Kidney (tissue), 14 donors: Measurements from ENCODE around the gene CPS1. TPM values are rescaled to one million over a fixed set of nuclear protein-coding genes. Genes with fewer than 3 reads are reported as not detected.

ENCODE experiments used
- DNase-seq, 5 donors: peaks; one replicate each; pipeline ENCODE4 v3.0.0-alpha.2; 2013 to 2020
- FAIRE-seq: peaks from 2 replicates; lab custom pipeline; 2012; peaks lifted over from hg19 to GRCh38; lab: Jason Lieb, UNC
- H3K27ac ChIP-seq, 2 donors: one replicate each; pipeline ENCODE4 v1.7.0; 2013; ENCODE audit warnings: low read depth in 2 of 2, low read length in 2 of 2, inconsistent platforms in 1 of 2
- H3K27me3 ChIP-seq: one replicate; pipeline ENCODE4 v1.7.1; 2013; ENCODE audit warnings: low read length, inconsistent platforms; ENCODE audit not compliant: control insufficient read depth, insufficient read depth
- H3K36me3 ChIP-seq, 3 donors: one replicate each; pipeline versions ENCODE4 v1.7.0 to v1.7.1; 2013; ENCODE audit warnings: low read length in 3 of 3, control low read depth in 1 of 3, inconsistent platforms in 1 of 3; ENCODE audit not compliant: insufficient read depth in 3 of 3, control insufficient read depth in 2 of 3
- H3K4me1 ChIP-seq, 3 donors: one replicate each; pipeline versions ENCODE4 v1.7.0 to v1.7.1; 2013; ENCODE audit warnings: low read length in 3 of 3, inconsistent platforms in 1 of 3, low read depth in 1 of 3; ENCODE audit not compliant: control insufficient read depth in 2 of 3, insufficient read depth in 2 of 3
- H3K4me3 ChIP-seq, 3 donors: one replicate each; pipeline versions ENCODE4 v1.7.0 to v1.8.1; 2013; ENCODE audit warnings: low read length in 3 of 3, control low read depth in 1 of 3, inconsistent platforms in 1 of 3
- H3K9ac ChIP-seq, 3 donors: one replicate each; pipeline versions ENCODE4 v1.7.0 to v1.7.1; 2013; ENCODE audit warnings: low read length in 3 of 3, control low read depth in 1 of 3, inconsistent platforms in 1 of 3
- H3K9me3 ChIP-seq, 3 donors: one replicate each; pipeline versions ENCODE4 v1.7.0 to v1.7.1; 2013; ENCODE audit warnings: low read length in 3 of 3, control low read depth in 1 of 3, inconsistent platforms in 1 of 3; ENCODE audit not compliant: control insufficient read depth in 2 of 3, insufficient read depth in 1 of 3
- intact Hi-C: fragments of 100-400 bp; cut with DNase I; formaldehyde crosslinking; loops from one replicate; pipeline ENCODE4 v1.11.1; 2022
- polyA plus RNA-seq: library from polyadenylated mRNA; stranded (reverse); fragments of 350-450 nt; fragmentation: Illumina TruSeq; extraction: RNeasy Lipid Tissue Mini Kit (QIAGEN cat#74804); gene quantifications from one replicate; pipeline ENCODE4 v1.2.3, GENCODE V29; 2014; ENCODE audit warnings: low read depth, low replicate concordance; ENCODE audit not compliant: insufficient read depth
- total RNA-seq: library from RNA; stranded (reverse); fragmentation: NEBNext Ultra II Directional; extraction: Animal tissue kit (Norgen Biotek cat#: 25700); gene quantifications from one replicate; pipeline ENCODE4 v1.2.1, GENCODE V29; 2021
- TF ChIP-seq, protein P1 (sequence below): IDR thresholded peaks from 3 replicates; pipeline ENCODE4 v1.5.1; 2012; ENCODE audit warnings: mild to moderate bottlenecking, moderate library complexity, borderline replicate concordance; ENCODE audit not compliant: insufficient read depth; ENCODE audit errors: extremely low read depth
- donor health status: control.
- donor health status: control.
- donor health status: control.
- donor health status: control.
- donor health status: control.
- donor health status: DM: yes; HTN: yes; CAD: no.
- donor health status: Normal renal cell carcinoma (clear cell type).

CPS1 gene
- total and polyA plus RNA-seq, 2 donors from 2014 or later: 6.7 TPM

DNA sequence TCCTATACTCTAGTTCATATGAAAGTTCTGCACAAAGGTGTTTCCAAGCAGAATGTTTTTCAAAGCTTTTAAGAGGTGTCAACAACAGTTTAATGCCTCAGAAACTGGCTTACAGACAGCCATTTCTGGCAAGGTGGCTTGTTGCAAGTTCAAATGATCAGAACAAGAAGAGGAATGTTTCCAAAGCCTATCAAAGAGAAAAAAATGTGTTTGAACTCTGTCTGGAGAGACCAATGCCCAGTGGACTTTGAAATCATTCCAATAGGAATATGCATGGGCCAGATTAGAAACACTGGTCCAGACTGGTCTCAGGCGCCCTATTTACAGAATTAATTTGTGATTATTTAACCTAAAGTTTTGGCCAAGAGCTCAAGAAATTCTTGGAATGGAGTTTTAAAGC, 106.2 kb downstream of the CPS1 start:
- no peaks in the 10 kb centered on the region for H3K9me3 ChIP-seq
- no peaks in the 10 kb centered on the region for H3K36me3 ChIP-seq
- peak in 1 of 5 donors; percentile 7 for DNase-seq
- intact Hi-C loops: no loop called here
- no peaks in the 10 kb centered on the region for H3K4me1 ChIP-seq
- no peak overlapping the region for H3K27ac ChIP-seq
- no peak overlapping the region for H3K9ac ChIP-seq
- no peaks in the 10 kb centered on the region for H3K27me3 ChIP-seq
- no peak overlapping the region for H3K4me3 ChIP-seq
- no peak for FAIRE-seq
- TF ChIP-seq, protein P1, sequence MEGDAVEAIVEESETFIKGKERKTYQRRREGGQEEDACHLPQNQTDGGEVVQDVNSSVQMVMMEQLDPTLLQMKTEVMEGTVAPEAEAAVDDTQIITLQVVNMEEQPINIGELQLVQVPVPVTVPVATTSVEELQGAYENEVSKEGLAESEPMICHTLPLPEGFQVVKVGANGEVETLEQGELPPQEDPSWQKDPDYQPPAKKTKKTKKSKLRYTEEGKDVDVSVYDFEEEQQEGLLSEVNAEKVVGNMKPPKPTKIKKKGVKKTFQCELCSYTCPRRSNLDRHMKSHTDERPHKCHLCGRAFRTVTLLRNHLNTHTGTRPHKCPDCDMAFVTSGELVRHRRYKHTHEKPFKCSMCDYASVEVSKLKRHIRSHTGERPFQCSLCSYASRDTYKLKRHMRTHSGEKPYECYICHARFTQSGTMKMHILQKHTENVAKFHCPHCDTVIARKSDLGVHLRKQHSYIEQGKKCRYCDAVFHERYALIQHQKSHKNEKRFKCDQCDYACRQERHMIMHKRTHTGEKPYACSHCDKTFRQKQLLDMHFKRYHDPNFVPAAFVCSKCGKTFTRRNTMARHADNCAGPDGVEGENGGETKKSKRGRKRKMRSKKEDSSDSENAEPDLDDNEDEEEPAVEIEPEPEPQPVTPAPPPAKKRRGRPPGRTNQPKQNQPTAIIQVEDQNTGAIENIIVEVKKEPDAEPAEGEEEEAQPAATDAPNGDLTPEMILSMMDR: no peak

DNA sequence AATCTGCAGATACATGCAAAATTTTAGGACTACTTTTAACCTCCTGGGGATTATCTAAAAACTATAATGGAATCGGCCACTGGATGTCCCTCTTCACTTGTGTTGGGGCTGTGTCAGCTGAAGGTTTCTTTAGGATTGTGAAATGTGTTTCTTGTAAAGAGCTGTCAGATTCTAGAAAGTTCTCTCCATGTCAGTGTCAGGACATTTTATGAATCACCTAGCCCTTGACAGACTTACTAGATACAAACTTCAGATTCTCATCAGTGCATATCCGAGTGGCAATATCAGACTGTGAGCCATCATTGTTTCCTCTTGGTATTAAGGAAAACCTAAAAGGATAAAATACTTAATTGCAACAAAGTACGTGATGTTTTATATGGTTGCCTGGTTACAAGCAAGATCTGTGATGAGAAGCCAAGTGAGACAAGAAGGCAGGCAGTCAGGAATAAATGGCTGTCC, 107.3 kb downstream of the CPS1 start:
- FAIRE-seq (no peak), DNase-seq (peak in 3 of 5 donors; percentile 9 to 55 (median 55))
- H3K4me1 ChIP-seq: no peaks in the 10 kb centered on the region
- H3K27ac ChIP-seq: no peak overlapping the region
- H3K4me3 ChIP-seq: no peak overlapping the region
- intact Hi-C loops: no loop called here
- TF ChIP-seq, protein P1: no peak
- H3K9me3 ChIP-seq: no peaks in the 10 kb centered on the region
- H3K27me3 ChIP-seq: no peaks in the 10 kb centered on the region
- no peaks in the 10 kb centered on the region for H3K36me3 ChIP-seq
- H3K9ac ChIP-seq: no peak overlapping the region

DNA sequence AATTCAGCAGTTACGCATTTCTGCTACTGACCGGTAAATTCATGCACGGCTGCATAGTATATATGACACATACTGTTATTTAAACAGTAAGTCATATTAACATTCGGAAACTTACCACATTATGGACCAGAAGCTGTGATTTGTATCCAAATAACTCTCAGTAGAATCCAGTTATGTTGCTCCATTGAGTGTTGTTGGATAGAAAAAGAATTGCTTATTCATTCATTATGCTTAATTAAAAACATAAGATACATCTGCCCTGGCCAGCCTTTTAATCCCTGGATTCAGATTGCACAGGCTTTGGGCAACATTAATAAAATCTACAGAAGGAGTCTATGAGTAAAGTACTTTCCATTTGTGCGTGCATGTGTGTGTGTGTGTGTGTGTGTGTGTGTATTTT, 111.3 kb downstream of the CPS1 start:
- TF ChIP-seq, protein P1: no peak
- Histone ChIP-seq H3K27me3 (no peaks in the 10 kb centered on the region), H3K4me3 (no peak overlapping the region), H3K36me3 (no peaks in the 10 kb centered on the region), H3K4me1 (no peaks in the 10 kb centered on the region), H3K9ac (no peak overlapping the region), H3K27ac (no peak overlapping the region), H3K9me3 (no peaks in the 10 kb centered on the region)
- no peak for DNase-seq
- intact Hi-C loops: no loop called here
- FAIRE-seq: no peak

DNA sequence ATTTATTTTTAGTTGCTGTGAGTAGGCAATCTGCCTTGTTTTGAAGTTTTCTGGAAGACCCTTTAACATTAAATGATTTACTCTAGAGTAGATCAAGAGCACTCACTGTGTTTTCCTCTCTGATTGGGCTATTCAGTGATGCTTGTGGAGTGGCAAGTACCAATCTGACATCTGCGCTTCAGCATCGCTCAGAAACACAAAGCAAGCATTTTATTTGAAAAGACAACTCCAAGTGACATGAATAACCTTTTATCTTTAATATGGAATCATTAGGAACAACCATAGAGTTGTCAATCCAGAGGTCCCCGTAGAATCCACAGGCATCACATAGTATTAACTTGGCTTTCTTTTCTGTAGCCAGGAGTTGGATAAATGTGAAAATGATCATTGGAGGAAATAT, 114.7 kb downstream of the CPS1 start:
- H3K36me3 ChIP-seq: no peaks in the 10 kb centered on the region
- DNase-seq (no peak), FAIRE-seq (no peak)
- intact Hi-C loops: no loop called here
- no peak overlapping the region for H3K9ac ChIP-seq
- no peak overlapping the region for H3K27ac ChIP-seq
- no peak overlapping the region for H3K4me3 ChIP-seq
- H3K27me3 ChIP-seq: no peaks in the 10 kb centered on the region
- no peaks in the 10 kb centered on the region for H3K9me3 ChIP-seq
- H3K4me1 ChIP-seq: no peaks in the 10 kb centered on the region
- TF ChIP-seq, protein P1: no peak
